ENCODE measurements around the gene SPRR3. TPM values are rescaled to one million over a fixed set of nuclear protein-coding genes. Genes with fewer than 3 reads are reported as not detected.

The SPRR3 gene
- 1 to 10 TPM in 1 of 4 donors, under 1 TPM in 2, not detected in 1; 0.32 to 1.2 (median 0.63) TPM for polyA plus RNA-seq (ENCODE audit: insufficient read length in 4 of 4)

DNA sequence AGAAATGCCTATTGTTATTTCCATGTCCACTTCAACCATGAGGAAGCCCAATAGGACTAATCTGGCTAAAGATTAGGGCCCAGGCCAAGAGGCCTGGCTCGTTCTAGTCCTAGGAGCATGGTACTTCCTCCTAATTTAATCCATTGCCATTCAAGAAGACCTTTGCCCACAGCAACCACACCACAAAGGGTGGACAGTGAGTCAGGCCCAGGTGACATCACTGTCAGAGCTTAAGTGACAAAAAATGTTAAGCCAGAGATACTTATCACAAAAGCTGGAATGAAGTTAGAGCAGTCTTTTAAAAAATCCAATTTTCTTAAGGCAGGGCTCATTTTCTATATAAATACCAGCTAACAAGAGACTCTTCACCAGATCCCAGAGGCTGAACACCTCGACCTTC is at the start of gene SPRR3:
SPRR3 (plus strand) TSS at position 368 of the 400 bp plus-strand sequence. CDS start 1,272 bp downstream, outside the sequence.
- DNase-seq (ENCODE audit: low read depth in 4 of 4, low spot score in 3 of 4) = no peak

DNA sequence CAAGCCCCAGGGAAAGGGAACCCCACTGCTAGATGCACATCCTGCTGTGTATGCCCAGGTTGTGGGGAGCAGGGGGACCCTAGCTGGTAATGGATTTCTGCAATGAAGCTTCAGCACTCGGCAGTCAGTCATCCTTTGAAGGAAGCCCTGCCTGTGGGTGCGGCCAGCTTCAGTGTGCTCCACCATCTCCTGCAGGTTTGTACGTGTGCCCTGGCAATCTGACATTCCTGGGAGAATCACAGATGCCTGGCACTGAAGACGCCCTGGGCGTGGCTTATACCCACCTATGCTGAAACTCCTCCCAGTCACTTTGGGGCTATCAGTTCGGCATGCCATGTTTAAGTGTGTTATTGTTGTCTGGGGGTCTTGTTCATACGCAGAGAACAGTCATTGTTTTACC is 47.8 kb upstream of the SPRR3 start:
- no peak for DNase-seq (ENCODE audit: low read depth in 4 of 4, low spot score in 3 of 4)

GRCh38 chr1:152954436-152954835 is 47.1 kb upstream of the SPRR3 start:
- DNase-seq (ENCODE audit: low read depth in 4 of 4, low spot score in 3 of 4) = no peak

DNA sequence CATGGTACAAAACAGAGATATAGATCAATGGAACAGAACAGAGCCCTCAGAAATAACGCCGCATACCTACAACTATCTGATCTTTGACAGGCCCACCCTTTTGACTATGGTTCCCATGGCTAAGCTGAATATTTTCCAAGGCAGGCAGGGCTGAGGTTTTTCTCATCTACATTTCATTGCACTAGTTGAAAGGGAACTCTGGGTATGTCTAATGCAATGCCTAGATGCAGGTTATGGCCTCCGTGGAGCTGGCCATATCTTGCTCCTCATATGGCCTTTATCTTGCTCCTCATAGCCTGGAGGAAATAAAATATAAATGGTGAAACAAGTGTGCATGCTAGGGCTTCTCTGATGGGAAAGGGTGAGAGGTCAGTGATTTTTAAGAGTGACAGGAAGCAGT is 44.0 kb upstream of the SPRR3 start:
- DNase-seq (ENCODE audit: low read depth in 4 of 4, low spot score in 3 of 4) = no peak

- DNase-seq (ENCODE audit: low read depth in 4 of 4, low spot score in 3 of 4) = no peak
Measured at GRCh38 chr1:152959273-152959672, 42.3 kb upstream of the SPRR3 start.

GRCh38 chr1:152959801-152960451 is 41.6 kb upstream of the SPRR3 start:
- DNase-seq (ENCODE audit: low read depth in 4 of 4, low spot score in 3 of 4) = no peak

DNA sequence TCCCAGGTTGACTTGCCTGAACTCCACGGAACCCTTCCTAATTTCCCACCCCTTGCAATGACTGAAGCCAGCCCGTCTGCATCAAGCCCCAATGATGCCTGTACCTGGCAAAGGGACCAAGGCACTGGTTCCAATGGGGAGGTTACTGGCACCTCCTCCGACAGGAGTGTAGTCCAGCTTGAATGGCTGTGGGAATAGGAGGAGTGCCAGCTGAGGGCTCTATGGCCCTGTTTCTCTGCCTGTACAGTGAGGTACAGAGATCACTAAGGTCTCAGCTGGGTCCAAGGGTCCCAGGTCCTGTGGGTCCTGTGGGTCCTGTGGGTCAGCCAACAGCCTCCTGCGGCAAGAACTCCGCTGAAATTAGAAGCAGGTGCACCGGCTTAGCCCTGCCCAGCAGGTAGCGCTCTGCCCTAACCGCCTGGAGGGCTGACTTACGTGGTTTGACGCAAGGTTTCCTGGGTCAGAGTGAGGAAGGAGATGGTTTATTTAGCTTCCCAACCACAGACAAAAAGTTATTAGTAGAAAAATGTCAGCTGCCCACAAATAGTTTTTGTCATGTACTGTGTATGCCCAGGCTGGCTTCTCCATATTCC is 41.0 kb upstream of the SPRR3 start:
- DNase-seq (ENCODE audit: low read depth in 4 of 4, low spot score in 3 of 4) = no peak

GRCh38 chr1:152961226-152961891 is 40.2 kb upstream of the SPRR3 start:
- DNase-seq (ENCODE audit: low read depth in 4 of 4, low spot score in 3 of 4) = no peak

DNA sequence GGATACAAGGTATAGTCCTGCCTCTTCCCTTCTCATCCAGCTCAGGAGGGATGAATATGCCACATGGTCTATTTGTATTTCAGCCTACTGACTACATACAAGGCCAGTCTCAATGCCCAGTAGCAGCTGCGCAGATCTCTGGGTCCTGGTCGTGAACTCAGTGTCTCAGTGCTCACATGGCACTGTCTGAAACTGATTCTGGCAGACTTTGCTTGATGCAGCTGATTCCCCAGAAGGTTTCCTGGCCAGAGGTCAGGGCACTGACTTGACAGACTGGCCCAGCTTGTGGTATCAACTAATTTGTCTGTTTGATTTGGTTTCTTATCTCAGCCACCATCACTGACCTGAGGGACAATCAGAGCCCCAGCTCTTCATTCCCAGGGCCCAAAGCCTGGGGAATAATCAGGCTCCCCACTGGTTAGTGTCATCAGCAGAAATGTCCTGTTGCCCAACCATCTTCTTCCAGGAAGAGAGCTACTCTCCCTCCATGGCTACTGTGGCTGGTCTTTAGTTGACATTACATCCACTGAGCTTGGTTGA is 38.6 kb upstream of the SPRR3 start:
- no peak for DNase-seq (ENCODE audit: low read depth in 4 of 4, low spot score in 3 of 4)

- no peak for DNase-seq (ENCODE audit: low read depth in 4 of 4, low spot score in 3 of 4)
Measured at GRCh38 chr1:152964536-152964935, 37.0 kb upstream of the SPRR3 start.

- no peak for DNase-seq (ENCODE audit: low read depth in 4 of 4, low spot score in 3 of 4)
Measured at GRCh38 chr1:152965853-152966252, 35.7 kb upstream of the SPRR3 start.

DNA sequence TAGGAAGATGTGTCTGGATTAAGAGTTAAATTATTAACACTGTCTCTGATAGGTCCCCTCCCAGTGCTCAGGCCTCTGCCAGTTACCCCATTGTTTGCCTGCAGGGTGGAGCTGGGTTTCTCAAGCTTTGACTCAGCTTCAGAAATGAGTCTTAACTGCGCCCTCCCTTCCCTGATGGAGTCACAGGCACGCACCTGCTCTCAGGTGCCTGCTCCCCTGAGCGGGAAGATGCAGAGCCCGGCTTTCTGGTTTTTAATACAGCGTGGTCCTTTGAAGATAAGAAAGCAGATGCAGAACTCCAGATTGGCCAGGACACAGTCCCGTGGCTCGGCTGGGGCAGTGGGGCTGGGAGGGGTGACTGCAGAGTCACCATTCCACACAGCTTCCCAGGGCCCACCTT is 34.3 kb upstream of the SPRR3 start:
- no peak for DNase-seq (ENCODE audit: low read depth in 4 of 4, low spot score in 3 of 4)

DNA sequence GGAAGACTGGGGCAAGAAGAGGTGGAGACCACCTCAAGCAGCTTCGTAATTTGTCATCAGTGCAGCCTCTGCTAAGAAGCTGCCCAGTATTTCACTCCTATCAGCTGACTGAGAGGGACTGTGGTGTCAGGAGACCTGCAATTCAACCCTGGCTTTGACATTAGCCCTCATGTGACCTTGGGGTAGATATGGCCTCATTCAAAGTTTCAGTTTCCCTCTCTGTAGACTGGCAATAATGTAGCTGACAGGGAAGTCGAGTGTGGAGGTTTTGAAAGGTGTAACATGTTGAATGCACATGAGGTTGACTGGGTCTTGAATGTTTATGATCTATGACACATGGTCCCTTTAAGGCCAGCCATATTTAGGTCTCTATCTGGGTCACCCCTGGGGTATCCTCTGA is 33.3 kb upstream of the SPRR3 start:
- no peak for DNase-seq (ENCODE audit: low read depth in 4 of 4, low spot score in 3 of 4)

DNA sequence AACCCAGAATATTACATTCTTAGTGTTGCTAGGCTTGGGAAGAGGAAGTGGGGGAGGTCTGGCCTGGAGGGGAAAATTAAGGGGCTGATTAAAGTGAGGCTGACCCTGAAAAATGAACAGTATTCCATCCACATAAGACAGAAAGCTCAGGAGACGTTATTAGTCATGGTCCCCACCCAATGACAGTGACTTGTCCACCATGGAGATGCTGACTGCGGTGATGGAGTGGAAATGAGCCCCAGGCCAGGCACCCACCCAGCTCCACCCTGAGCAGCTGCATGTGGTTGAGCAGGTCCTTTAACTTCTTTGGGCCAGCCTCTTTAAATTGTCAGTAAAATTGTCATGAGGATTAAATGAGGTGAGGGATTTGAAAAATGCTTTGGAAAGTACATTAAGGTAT is 32.5 kb upstream of the SPRR3 start:
- DNase-seq (ENCODE audit: low read depth in 4 of 4, low spot score in 3 of 4) = no peak

- no peak for DNase-seq (ENCODE audit: low read depth in 4 of 4, low spot score in 3 of 4)
Measured at GRCh38 chr1:152970495-152970894, 31.1 kb upstream of the SPRR3 start, which contains the start of gene SPRR4. Gene SPRR4, plus strand, starts transcription at chr1:152970648. Its CDS starts 1,243 bp downstream, at chr1:152971891.

DNA sequence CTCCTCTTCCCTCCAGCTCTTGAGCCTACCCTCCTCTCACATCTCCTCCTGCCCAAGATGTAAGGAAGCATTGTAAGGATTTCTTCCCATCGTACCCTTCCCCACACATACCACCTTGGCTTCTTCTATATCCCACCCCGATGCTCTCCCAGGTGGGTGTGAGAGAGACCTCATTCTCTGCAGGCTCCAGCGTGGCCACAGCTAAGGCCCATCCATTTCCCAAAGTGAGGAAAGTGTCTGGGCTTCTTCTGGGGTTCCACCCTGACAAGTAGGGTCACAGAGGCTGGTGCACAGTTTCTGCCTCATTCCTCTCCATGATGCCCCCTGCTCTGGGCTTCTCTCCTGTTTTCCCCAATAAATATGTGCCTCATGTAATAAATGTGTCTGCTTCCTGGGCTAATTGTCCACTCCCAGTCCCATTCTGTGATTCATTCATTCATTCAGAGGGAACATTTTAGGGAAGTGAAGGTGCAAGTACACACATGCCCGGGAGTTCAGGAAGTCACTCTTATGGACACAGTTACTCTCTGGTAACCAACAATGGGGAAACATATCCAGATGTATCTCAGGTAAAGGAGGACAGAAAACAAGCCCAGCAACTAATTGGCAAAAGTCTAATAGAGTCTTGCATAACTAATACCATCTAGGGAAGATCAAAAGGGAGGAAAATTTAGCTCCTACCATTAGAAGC is 29.2 kb upstream of the SPRR3 start:
- no peak for DNase-seq (ENCODE audit: low read depth in 4 of 4, low spot score in 3 of 4)

DNA sequence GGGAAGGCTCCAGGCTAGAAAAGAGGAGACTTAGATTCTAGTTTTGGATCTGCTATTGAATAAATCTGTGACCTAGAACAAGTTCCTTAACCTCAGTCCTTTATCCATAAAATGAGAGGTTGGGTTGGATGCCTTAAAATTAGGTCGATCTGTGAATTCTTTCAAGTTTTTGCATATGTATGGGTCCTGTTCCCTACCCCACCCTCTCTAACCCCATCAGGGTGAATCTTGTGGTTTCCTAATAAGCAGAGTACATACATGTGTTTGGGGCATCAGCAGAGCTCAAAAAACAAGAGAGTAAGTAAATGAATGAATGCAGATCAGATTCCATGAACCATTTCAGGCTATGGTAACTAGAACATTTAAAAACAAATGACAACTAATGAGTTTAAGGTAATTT is 24.9 kb upstream of the SPRR3 start:
- no peak for DNase-seq (ENCODE audit: low read depth in 4 of 4, low spot score in 3 of 4)

GRCh38 chr1:152977614-152978013 is 23.9 kb upstream of the SPRR3 start:
- no peak for DNase-seq (ENCODE audit: low read depth in 4 of 4, low spot score in 3 of 4)

GRCh38 chr1:152980676-152981075 is 20.9 kb upstream of the SPRR3 start:
- no peak for DNase-seq (ENCODE audit: low read depth in 4 of 4, low spot score in 3 of 4)

GRCh38 chr1:152981146-152981871 is 20.2 kb upstream of the SPRR3 start:
- no peak for DNase-seq (ENCODE audit: low read depth in 4 of 4, low spot score in 3 of 4)
